ENCODE results near the gene PSD.

Gene PSD

GRCh38 chr10:102449321-102450123 lies 30.9 kb upstream of the PSD start:
- peak overlapping the region; percentile 88 to 91 for H3K27ac ChIP-seq (ENCODE audit: low read depth in 2 of 2, low read length in 2 of 2)
- no peaks in the 10 kb centered on the region for H3K36me3 ChIP-seq (ENCODE audit: control insufficient read depth in 2 of 2, insufficient read depth in 2 of 2, low read length in 2 of 2)
- no peaks in the 10 kb centered on the region for H3K9me3 ChIP-seq (ENCODE audit: control insufficient read depth in 2 of 2, low read length in 2 of 2)
- no peaks in the 10 kb centered on the region for H3K27me3 ChIP-seq (ENCODE audit: control insufficient read depth in 2 of 2, insufficient read depth in 2 of 2, low read length in 2 of 2)
- peaks cover 12 to 14% of the 10 kb centered on the region in 2 donors for H3K4me1 ChIP-seq (ENCODE audit: control insufficient read depth in 2 of 2, insufficient read depth in 2 of 2, low read length in 2 of 2)
- peak overlapping the region; percentile 79 to 91 for H3K9ac ChIP-seq (ENCODE audit: low read depth in 1 of 2, low read length in 2 of 2)
- H3K4me3 ChIP-seq (ENCODE audit: low read length in 2 of 2), result peak overlapping the region; percentile 96 to 98

GRCh38 chr10:102444851-102445250 lies 26.3 kb upstream of the PSD start:
- Histone ChIP-seq H3K36me3 (ENCODE audit: control insufficient read depth in 2 of 2, insufficient read depth in 2 of 2, low read length in 2 of 2) (no peaks in the 10 kb centered on the region), H3K27me3 (ENCODE audit: control insufficient read depth in 2 of 2, insufficient read depth in 2 of 2, low read length in 2 of 2) (no peaks in the 10 kb centered on the region), H3K9me3 (ENCODE audit: control insufficient read depth in 2 of 2, low read length in 2 of 2) (no peaks in the 10 kb centered on the region), H3K4me1 (ENCODE audit: control insufficient read depth in 2 of 2, insufficient read depth in 2 of 2, low read length in 2 of 2) (no peaks in the 10 kb centered on the region), H3K4me3 (ENCODE audit: low read length in 2 of 2) (no peak overlapping the region), H3K27ac (ENCODE audit: low read depth in 2 of 2, low read length in 2 of 2) (no peak overlapping the region), H3K9ac (ENCODE audit: low read depth in 1 of 2, low read length in 2 of 2) (no peak overlapping the region)

GRCh38 chr10:102438374-102438773 lies 19.8 kb upstream of the PSD start:
- H3K36me3 ChIP-seq (ENCODE audit: control insufficient read depth in 2 of 2, insufficient read depth in 2 of 2, low read length in 2 of 2), result no peaks in the 10 kb centered on the region
- no peaks in the 10 kb centered on the region for H3K9me3 ChIP-seq (ENCODE audit: control insufficient read depth in 2 of 2, low read length in 2 of 2)
- no peak overlapping the region for H3K9ac ChIP-seq (ENCODE audit: low read depth in 1 of 2, low read length in 2 of 2)
- no peak overlapping the region for H3K4me3 ChIP-seq (ENCODE audit: low read length in 2 of 2)
- peaks cover 0 to 6% of the 10 kb centered on the region in 2 donors for H3K4me1 ChIP-seq (ENCODE audit: control insufficient read depth in 2 of 2, insufficient read depth in 2 of 2, low read length in 2 of 2)
- H3K27me3 ChIP-seq (ENCODE audit: control insufficient read depth in 2 of 2, insufficient read depth in 2 of 2, low read length in 2 of 2), result peaks cover 0 to 3% of the 10 kb centered on the region in 2 donors
- no peak overlapping the region for H3K27ac ChIP-seq (ENCODE audit: low read depth in 2 of 2, low read length in 2 of 2)

GRCh38 chr10:102437515-102437914 lies 18.9 kb upstream of the PSD start:
- H3K4me3 ChIP-seq (ENCODE audit: low read length in 2 of 2), result no peak overlapping the region
- H3K36me3 ChIP-seq (ENCODE audit: control insufficient read depth in 2 of 2, insufficient read depth in 2 of 2, low read length in 2 of 2), result no peaks in the 10 kb centered on the region
- H3K27me3 ChIP-seq (ENCODE audit: control insufficient read depth in 2 of 2, insufficient read depth in 2 of 2, low read length in 2 of 2), result peaks cover 0 to 3% of the 10 kb centered on the region in 2 donors
- H3K27ac ChIP-seq (ENCODE audit: low read depth in 2 of 2, low read length in 2 of 2), result no peak overlapping the region
- no peak overlapping the region for H3K9ac ChIP-seq (ENCODE audit: low read depth in 1 of 2, low read length in 2 of 2)
- no peaks in the 10 kb centered on the region for H3K9me3 ChIP-seq (ENCODE audit: control insufficient read depth in 2 of 2, low read length in 2 of 2)
- H3K4me1 ChIP-seq (ENCODE audit: control insufficient read depth in 2 of 2, insufficient read depth in 2 of 2, low read length in 2 of 2), result peaks cover 0 to 6% of the 10 kb centered on the region in 2 donors

GRCh38 chr10:102436312-102436711 lies 17.7 kb upstream of the PSD start:
- no peak overlapping the region for H3K4me3 ChIP-seq (ENCODE audit: low read length in 2 of 2)
- no peak overlapping the region for H3K27ac ChIP-seq (ENCODE audit: low read depth in 2 of 2, low read length in 2 of 2)

GRCh38 chr10:102435529-102436233 lies 17.1 kb upstream of the PSD start:
- Histone ChIP-seq H3K4me1 (ENCODE audit: control insufficient read depth in 2 of 2, insufficient read depth in 2 of 2, low read length in 2 of 2) (peaks cover 9 to 15% of the 10 kb centered on the region in 2 donors), H3K27ac (ENCODE audit: low read depth in 2 of 2, low read length in 2 of 2) (peak overlapping the region in 1 of 2 donors; percentile 32)

More at GRCh38 chr10:102436312-102436711, 17.7 kb upstream of the PSD start:
- H3K27me3 ChIP-seq (ENCODE audit: control insufficient read depth in 2 of 2, insufficient read depth in 2 of 2, low read length in 2 of 2), result peaks cover 0 to 3% of the 10 kb centered on the region in 2 donors
- H3K9me3 ChIP-seq (ENCODE audit: control insufficient read depth in 2 of 2, low read length in 2 of 2), result no peaks in the 10 kb centered on the region
- H3K36me3 ChIP-seq (ENCODE audit: control insufficient read depth in 2 of 2, insufficient read depth in 2 of 2, low read length in 2 of 2), result no peaks in the 10 kb centered on the region
- no peak overlapping the region for H3K9ac ChIP-seq (ENCODE audit: low read depth in 1 of 2, low read length in 2 of 2)
- H3K4me1 ChIP-seq (ENCODE audit: control insufficient read depth in 2 of 2, insufficient read depth in 2 of 2, low read length in 2 of 2), result peaks cover 9 to 15% of the 10 kb centered on the region in 2 donors

GRCh38 chr10:102435133-102435497 lies 16.5 kb upstream of the PSD start:
- peaks cover 9 to 15% of the 10 kb centered on the region in 2 donors for H3K4me1 ChIP-seq (ENCODE audit: control insufficient read depth in 2 of 2, insufficient read depth in 2 of 2, low read length in 2 of 2)
- peaks cover 0 to 3% of the 10 kb centered on the region in 2 donors for H3K27me3 ChIP-seq (ENCODE audit: control insufficient read depth in 2 of 2, insufficient read depth in 2 of 2, low read length in 2 of 2)
- H3K4me3 ChIP-seq (ENCODE audit: low read length in 2 of 2), result peak overlapping the region; percentile 24 to 44
- H3K36me3 ChIP-seq (ENCODE audit: control insufficient read depth in 2 of 2, insufficient read depth in 2 of 2, low read length in 2 of 2), result no peaks in the 10 kb centered on the region
- no peaks in the 10 kb centered on the region for H3K9me3 ChIP-seq (ENCODE audit: control insufficient read depth in 2 of 2, low read length in 2 of 2)
- no peak overlapping the region for H3K9ac ChIP-seq (ENCODE audit: low read depth in 1 of 2, low read length in 2 of 2)
- no peak overlapping the region for H3K27ac ChIP-seq (ENCODE audit: low read depth in 2 of 2, low read length in 2 of 2)

More at GRCh38 chr10:102435529-102436233, 17.1 kb upstream of the PSD start:
- Histone ChIP-seq H3K27me3 (ENCODE audit: control insufficient read depth in 2 of 2, insufficient read depth in 2 of 2, low read length in 2 of 2) (peaks cover 0 to 3% of the 10 kb centered on the region in 2 donors), H3K4me3 (ENCODE audit: low read length in 2 of 2) (peak overlapping the region; percentile 40 to 64), H3K36me3 (ENCODE audit: control insufficient read depth in 2 of 2, insufficient read depth in 2 of 2, low read length in 2 of 2) (no peaks in the 10 kb centered on the region), H3K9me3 (ENCODE audit: control insufficient read depth in 2 of 2, low read length in 2 of 2) (no peaks in the 10 kb centered on the region), H3K9ac (ENCODE audit: low read depth in 1 of 2, low read length in 2 of 2) (no peak overlapping the region)

DNA sequence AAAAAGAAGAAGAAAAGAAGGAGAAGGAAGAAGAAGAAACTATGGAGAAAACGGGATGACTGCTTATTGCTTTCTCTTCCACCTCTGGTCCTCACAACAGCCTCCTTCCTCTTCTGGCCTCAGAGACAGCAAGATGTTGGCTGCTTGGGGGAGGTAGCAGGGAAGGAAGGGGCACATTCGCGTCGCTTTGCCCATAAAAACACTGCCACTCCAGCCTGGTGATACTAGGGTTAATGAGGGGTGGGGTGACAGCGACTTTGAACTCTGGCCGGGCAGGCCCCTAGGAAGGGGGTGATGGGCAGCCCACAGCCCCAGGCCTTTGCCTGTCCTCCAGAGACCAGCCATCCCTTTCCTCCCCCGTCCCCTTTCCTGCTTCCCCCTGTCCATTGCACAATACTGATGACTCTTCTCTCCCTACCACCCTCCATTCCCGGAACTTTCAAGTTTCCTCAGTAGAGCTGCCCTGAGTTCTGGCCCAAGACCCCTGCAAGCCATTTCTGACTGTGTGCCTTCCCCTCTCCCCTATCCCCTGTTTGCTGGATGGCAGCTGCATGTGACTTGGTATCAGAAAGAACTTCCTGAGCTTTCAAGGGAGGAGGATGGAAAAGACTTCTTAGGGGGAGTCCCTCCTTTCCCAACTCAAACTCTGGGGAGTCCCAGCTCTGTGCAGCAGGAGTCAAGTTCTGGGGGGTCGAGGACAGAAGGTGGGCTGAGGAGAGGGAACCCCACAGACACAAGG lies 16.0 kb upstream of the PSD start:
- H3K9me3 ChIP-seq (ENCODE audit: control insufficient read depth in 2 of 2, low read length in 2 of 2), result no peaks in the 10 kb centered on the region
- H3K4me3 ChIP-seq (ENCODE audit: low read length in 2 of 2), result no peak overlapping the region
- H3K27ac ChIP-seq (ENCODE audit: low read depth in 2 of 2, low read length in 2 of 2), result no peak overlapping the region
- H3K27me3 ChIP-seq (ENCODE audit: control insufficient read depth in 2 of 2, insufficient read depth in 2 of 2, low read length in 2 of 2), result peaks cover 0 to 3% of the 10 kb centered on the region in 2 donors
- peaks cover 9 to 15% of the 10 kb centered on the region in 2 donors for H3K4me1 ChIP-seq (ENCODE audit: control insufficient read depth in 2 of 2, insufficient read depth in 2 of 2, low read length in 2 of 2)
- H3K36me3 ChIP-seq (ENCODE audit: control insufficient read depth in 2 of 2, insufficient read depth in 2 of 2, low read length in 2 of 2), result no peaks in the 10 kb centered on the region
- H3K9ac ChIP-seq (ENCODE audit: low read depth in 1 of 2, low read length in 2 of 2), result no peak overlapping the region

DNA sequence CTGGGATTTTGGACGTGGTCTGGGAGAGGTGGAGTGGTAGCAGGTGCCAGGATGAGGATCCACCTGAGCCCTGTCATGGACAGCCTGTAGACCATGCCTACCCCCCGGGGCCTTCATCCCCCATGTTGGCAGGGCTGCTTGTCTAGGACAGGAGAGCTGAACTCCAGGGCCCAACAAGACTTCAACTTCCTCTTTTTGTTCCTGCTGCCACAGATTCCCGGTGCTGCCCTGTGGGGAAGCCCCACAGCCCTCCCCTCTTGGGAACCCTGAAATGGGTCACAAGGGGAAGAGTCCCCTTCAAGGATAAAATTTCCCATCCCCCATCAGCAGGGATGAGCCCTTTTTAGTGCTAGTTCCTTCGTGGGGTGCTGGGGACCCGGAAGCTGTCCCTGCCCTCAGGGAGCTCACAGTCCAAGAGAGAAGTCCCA lies 15.0 kb upstream of the PSD start:
- no peak overlapping the region for H3K4me3 ChIP-seq (ENCODE audit: low read length in 2 of 2)
- H3K36me3 ChIP-seq (ENCODE audit: control insufficient read depth in 2 of 2, insufficient read depth in 2 of 2, low read length in 2 of 2), result no peaks in the 10 kb centered on the region
- no peak overlapping the region for H3K9ac ChIP-seq (ENCODE audit: low read depth in 1 of 2, low read length in 2 of 2)
- H3K4me1 ChIP-seq (ENCODE audit: control insufficient read depth in 2 of 2, insufficient read depth in 2 of 2, low read length in 2 of 2), result peaks cover 9 to 15% of the 10 kb centered on the region in 2 donors
- no peaks in the 10 kb centered on the region for H3K9me3 ChIP-seq (ENCODE audit: control insufficient read depth in 2 of 2, low read length in 2 of 2)
- no peak overlapping the region for H3K27ac ChIP-seq (ENCODE audit: low read depth in 2 of 2, low read length in 2 of 2)
- peaks cover 0 to 3% of the 10 kb centered on the region in 2 donors for H3K27me3 ChIP-seq (ENCODE audit: control insufficient read depth in 2 of 2, insufficient read depth in 2 of 2, low read length in 2 of 2)
